Stimulated activated naive CD8-positive, alpha-beta T cell treated with anti-CD3 and anti-CD28 coated beads, Interleukin-15, Interleukin-2, amounts not matched to agents 100 U/mL and 50 U/mL, for 24 hours (primary cell): Measurements from ENCODE around the gene CD93.

Experiments
- ATAC-seq: fragments of 150-1000 bp; cut with Tn5 transposase; one replicate; pipeline ENCODE4 v1.10.0; 2021
- DNase-seq: peaks from one replicate; pipeline ENCODE4 v3.0.0; 2021

CD93 gene

DNA sequence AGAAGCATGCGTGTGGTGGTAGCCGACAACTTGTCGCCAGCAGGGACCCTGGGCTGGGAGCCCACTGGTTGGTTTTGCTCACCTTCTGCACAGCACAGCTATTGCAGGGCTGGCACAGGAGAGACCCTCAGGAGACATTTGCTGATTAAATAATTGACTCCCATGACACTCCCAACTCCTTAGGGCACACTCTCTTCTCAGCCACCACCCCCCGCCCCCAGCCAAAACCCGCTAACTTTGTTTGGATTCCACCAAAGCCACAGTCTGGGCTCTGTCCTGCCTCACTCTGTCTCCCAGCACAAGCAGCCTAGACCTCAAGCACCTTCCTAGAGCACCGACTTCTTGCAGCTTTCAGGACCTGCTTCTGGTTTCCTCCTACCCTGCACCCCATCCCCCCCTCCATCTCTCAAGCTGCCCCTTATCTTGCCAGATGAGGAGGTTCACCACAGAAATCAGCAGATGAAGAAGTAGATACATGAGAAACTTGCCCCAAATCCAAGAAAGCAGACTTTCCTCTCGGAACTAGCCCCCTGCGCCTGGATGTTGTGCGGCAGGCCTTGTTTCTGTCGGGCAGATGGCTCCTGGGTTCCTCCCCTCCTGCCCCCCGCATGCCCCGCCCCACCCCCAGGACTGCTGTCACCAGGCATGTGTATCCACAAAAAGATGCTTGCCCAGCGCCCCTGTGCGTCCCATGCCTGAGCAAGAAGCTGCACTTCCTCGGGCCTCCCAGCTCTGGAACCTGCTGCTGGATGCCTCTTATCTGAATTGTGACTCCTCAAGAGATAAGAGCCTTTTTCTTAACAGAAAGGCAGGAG lies 35.0 kb upstream of the CD93 start:
- no peak for DNase-seq

DNA sequence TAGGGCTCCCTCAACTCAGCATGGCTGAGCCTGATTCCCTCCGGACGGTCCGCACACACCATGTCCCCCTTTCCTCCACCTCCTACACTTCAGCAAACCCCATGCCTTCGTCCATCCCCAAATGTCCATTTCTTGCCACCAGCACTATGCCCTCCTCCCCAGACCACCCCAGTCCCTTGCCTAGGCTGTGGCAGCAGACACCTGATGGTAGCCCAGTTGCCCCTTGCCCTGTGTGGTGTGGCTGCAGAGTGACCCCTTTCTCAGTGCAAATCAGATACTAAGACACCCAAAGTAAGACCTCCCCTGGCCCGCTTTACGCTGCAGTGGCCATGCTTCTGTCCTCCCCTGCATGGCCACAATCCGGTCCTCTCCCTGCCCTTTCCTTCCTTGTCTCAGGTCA lies 34.1 kb upstream of the CD93 start:
- DNase-seq, result no peak
- no peak for ATAC-seq

More for the DNA sequence above, 35.0 kb upstream of the CD93 start:
- no peak for ATAC-seq

DNA sequence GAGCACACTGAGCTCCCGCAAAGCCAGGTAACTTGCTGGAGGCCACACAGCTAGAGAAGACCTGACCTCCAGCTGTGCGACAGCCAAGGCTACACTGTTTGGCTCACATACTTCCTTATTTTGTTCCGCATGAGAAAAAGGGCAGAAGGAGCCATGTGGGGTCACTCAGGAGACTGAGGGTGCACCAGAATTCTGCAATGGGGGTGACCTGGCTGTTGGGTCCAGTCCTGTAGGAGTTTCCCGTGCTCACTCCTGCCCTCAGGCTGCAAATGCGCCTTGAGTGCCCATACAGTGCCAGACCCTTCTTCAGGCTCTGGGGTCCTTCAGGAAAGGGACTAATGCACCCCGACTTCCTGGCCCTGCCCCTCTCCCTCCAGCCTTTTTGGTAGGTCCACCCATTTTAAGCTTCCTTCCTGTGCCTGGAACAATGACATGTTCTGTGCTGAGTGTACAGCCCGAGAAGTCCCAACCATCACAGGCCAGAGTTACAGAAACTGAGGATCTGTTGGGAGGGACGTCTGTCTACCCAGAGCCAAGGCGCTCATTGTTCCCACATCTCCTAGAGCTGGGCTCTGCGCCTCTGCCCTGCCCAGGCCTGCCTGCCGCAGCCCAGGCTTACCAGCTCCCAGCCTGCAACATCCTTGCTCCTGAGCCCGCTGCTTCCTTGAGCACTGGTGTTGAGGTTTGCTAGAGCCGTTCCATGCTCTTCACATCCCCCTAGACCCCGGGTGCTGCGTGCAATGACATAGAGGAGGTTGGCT lies 33.5 kb upstream of the CD93 start:
- DNase-seq, result no peak
- no peak for ATAC-seq

DNA sequence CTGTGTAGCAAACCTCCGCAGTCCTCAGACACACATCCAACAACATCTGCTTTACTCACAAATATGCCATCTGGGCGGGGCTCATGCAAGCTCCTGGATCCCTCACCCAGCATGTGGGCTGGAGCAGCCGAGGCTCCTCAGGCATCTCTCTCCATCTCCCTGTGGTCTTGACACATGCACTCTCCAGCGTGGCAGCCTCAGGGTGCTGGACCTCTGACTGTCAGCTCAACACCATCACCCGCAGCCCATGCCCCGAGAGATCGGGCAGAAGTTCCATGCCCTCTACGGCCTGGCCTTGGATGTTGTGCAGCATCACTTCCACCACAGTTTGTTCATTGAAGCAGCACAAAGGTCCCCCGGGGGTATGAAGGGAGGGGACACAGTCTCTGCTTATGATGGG lies 32.6 kb upstream of the CD93 start:
- no peak for DNase-seq
- peak; percentile 14 for ATAC-seq

DNA sequence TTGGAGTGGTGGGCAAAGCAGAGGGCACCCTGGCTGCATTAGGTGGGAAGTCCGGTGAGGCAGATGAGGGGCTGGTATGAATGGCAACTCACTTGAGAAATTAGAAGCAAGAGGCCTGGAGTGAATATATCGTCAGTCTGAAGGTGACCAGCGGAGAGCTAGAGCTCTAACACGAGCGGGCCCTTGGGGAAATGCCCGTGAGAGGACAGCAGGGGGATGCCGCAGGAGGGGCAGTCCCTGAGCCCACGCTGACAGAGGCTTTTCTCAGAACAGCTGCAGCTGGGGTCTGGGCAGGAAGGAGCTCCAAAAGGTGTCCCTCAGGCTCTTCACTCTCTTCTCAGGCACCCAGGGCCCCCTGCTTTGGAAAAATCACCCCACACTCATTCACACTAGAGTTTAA lies 32.0 kb upstream of the CD93 start:
- ATAC-seq (no peak), DNase-seq (no peak)

DNA sequence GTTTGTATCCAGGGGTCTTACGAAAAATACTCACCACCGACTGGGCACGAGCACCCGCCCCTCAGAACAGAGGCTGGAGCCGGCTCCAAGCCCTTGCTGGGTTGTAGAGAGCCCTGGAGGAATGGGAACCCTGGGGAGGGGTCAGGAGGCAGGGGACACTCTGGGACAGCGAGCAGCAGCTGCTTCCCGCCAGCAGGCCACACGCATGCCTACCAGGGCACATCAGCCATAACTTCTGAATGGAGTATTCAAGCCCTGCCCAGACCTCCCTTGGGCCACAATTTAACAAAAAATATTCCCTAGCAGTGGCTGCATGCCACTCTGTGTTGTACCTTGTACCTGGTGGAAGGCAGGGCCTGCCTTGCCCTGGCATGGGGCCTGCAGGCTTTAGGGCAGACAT lies 31.6 kb upstream of the CD93 start:
- DNase-seq (no peak), ATAC-seq (no peak)

DNA sequence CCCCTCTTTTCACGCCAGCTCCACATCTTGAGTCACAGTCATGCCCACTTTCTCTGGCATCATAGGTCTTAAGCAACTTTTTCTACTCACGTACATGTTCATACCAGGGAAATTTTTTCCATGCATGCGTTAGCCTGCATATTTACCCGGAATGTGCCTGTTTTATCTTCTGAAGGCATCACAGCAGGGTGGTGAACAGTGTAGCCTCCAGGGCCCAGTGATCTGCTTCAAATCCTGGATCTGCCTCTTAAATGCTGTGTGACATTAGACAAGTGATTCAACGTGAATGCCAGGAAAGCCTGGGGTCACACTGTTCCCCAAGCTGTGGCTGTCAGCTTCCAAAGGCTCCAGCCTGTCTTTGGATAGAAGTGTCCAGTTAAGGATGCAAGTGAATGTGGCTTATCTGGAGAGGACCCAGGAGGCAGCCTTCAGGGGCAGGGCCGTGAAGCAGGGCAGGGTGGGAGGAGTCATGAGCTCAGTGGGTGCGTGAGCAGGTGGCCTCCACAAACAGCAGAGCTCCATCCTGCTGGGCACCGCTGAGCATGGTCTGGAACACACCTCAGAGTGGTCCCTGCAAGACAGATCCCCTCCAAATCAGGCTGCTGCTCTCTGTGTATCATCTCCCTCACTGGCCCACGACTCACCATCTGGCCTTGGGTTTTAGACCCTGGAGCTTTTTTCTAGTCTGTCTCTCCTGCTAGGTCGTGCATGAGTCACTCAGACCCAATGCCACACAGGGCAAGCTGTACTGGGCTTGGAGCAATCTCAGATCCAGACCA lies 30.4 kb upstream of the CD93 start:
- DNase-seq, result no peak

DNA sequence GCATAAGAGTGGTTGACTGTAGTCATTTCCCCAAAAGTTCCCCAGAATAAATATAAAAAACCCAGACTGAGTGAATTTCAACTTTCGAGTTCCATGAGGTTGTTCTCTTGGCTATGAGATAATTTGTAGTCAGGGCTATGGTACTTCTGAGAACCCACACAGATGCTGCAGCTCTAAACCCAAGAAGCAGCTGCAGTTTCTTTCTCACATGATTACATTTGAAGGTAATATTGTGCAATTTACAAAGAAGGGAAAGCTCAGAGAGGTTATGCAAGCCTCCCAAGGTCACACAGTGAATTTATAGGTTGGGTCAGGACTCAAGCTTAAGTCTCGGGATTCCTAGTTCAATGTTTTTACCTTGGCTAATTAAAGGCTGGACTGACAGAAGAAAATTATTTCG lies 29.7 kb upstream of the CD93 start:
- no peak for ATAC-seq
- no peak for DNase-seq

More for the DNA sequence above, 30.4 kb upstream of the CD93 start:
- no peak for ATAC-seq

DNA sequence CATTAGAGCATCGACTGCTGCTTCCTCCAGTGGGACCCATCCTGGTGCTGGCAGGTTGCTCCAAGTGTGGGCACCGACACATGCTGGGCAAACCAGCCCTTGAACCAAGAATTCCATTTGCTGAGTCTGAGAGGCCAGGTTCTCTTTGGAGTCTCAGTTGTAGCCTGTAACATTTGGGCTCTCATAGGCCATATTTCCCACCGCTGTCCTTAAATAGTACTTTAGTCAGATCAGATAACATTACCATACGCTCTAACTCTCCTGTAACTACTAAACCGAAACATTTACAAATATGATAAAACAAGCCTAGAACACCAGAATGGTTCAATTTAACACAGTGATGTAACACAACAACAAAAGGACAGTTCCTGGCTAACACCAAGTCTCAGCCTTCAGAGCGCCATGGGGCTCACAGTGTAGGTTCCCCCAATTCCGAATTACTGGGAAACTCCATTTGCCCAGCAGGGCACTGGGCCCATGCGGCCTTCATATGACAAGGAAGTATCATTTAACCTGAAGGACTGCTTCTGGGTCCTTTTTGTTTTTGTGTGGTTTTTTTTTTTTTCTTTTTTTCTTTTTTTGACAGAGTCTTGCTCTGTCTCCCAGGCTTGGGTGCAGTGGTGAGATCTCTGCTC lies 28.4 kb upstream of the CD93 start:
- no peak for DNase-seq
- no peak for ATAC-seq

DNA sequence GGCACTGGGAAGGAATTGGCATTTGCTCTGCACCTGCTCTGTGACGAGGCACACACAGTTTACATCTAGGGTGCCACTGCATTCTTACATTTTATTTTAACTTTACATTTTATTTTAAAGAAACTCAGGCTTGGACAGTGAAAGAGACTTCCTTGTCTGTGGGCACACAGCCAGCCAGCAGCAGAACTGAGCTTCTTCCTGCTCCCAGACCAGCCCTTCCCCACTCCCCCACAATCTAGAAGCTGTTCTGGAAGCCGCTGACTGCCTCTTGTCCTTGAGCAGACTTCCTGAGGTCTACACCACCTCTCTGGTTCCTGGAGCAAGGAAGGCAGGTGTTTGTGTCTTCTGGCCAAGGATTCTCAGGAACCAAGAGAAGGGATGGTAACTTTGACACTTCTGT lies 27.9 kb upstream of the CD93 start:
- no peak for DNase-seq
- no peak for ATAC-seq

DNA sequence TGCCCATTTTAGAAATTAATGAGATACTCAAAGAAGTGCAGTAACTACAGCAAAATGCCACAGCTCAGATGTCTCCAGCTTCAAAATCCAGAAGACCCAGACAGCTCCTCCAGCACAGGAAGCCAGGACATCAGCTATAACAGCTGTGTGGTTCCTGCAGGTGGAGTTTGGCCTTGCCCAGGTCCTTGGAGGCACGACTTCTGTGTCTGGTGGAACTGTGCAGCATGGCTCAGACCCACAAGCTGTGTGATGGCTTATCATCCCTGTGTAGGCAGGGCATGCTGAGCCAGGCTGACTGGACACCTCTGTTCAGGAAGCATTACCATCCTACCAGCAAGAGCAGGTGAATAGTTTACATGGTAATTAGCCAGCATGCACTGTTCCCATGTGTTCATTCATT lies 26.5 kb upstream of the CD93 start:
- DNase-seq (no peak), ATAC-seq (no peak)

DNA sequence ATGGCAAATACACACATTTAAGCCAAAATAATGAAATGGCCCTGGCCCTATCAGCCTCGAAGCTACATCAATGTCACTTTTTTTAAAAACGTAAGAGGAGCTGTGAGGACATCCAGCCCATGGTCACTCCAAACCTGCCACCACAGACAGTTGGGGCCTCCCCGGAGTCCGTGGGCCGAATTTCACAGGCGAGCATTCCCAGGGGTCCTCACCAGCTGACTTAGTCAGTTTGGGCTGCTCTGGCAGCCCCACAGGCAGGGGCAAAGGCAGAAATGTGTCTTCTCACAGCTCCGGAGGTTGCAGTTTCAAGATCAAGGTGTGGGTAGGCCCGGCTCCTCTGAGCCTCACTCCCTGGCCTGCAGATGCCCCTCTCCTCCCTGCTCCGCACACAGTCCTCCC lies 25.8 kb upstream of the CD93 start:
- no peak for ATAC-seq
- DNase-seq, result no peak

DNA sequence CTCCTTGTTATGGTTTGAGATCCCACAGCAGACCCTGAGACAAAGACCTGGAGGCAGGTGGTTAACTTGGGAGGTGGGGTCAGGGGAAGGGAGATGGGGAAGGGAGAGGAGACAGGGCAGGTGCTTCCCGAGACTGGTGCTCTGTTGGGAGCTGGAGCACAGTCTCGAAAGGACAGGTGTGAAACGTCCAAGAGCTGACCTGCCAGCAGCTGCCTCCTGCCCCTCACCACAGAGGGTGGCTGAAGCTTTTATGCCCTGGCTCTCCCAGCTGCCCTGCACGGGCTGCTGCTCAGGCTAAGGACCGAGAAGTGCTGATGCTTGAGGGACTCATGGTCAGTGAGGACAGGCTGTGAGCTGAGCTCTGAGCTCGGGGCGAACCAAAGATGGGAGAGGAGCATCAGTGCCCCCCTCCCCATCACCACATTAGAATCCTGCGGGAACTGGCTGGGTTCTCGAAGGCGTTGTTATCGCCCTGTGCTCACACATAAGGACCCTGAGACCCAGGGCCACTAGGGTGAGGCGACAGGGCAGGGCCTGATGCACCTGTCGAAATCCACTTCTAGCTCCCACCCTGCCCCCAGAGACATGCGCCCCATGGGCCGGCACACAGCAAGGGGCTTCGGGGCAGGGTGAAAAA lies 25.3 kb upstream of the CD93 start:
- ATAC-seq, result no peak
- DNase-seq, result no peak

DNA sequence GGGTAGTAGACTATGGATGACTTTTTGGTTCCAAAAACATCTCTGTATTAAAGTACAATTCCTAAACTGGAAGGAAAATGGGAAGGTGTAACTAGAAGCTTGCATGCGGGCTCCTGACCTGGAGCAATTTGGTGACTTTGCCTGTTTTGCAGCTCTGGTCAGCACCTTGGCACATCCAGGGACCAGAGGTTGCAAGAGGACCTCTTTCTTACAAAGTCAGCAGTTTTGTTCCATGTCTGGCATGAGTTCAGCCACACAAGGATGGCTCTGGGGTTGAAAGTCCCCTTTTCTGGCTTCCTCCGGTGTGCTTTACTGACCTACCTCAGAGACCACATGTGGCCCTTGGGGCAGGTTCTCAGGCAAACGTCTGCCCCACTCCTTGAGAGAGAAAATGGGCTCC lies 22.7 kb upstream of the CD93 start:
- DNase-seq, result no peak
- ATAC-seq, result no peak

DNA sequence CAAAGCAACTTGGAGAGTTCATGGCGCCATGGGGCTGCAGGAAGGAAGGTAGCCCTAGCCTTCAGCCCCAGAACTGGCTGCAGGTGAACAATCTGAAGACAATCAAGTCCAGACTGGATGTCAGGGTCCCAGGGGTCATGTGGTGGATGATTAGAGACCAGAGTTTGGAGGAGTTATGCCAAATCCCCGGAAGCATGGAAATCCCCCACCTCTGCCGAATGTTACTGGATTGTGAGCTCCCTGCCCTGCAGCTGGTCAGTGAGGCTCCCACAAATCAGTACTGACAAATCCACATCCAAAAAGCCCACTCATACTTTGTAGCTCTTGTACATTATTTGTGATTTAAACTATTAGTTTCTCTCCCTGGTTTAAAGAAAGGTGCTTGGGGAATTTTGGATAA lies 21.3 kb upstream of the CD93 start:
- no peak for ATAC-seq
- DNase-seq, result no peak

DNA sequence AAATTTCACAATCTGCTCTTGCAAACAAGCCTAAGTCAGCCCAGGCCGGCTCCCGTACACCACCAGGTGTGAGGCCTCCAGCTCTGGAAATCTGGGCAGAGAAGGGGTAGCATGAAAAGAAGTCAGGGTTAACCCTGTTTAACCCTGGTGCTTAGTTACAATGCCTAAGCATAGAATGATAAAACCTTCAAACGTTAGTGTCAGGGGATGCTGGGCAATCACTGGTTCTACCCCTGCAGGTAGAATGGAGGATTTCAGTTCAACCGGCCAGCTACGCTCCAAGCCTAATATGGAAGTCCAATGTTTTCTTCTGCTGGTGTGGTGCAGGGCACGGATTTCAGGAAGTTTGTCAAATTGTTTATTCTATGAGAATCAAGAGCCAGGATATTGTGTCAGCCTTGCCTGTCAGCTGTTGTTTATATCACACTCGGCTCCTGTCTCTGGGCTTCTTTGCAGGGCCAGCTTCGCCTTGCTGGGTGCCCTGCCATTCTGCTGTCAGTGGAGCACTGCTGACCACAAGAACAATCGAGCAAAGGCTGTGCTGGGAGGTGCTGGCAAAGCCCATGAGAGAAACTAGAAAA lies 20.2 kb upstream of the CD93 start:
- DNase-seq, result no peak
- no peak for ATAC-seq

DNA sequence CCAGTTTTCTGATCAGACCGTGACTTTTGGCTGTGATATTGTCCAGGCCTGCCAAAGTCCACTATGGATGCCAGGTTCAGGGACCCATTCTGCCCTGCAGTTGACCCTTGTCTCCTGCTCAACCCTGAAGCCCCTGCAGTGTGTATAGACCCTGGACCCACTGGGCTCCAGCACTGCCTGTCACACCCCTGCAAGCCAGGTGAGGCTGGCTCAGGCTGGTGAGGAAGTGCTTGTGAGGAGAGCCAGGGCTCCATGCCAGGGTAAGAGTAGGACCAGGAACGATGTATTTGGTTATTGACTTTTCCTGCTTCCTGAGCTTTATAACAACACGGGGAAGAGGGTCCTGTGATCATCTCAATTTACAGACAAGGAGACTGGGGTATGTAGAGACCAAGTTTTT lies 19.1 kb upstream of the CD93 start:
- ATAC-seq (no peak), DNase-seq (no peak)

DNA sequence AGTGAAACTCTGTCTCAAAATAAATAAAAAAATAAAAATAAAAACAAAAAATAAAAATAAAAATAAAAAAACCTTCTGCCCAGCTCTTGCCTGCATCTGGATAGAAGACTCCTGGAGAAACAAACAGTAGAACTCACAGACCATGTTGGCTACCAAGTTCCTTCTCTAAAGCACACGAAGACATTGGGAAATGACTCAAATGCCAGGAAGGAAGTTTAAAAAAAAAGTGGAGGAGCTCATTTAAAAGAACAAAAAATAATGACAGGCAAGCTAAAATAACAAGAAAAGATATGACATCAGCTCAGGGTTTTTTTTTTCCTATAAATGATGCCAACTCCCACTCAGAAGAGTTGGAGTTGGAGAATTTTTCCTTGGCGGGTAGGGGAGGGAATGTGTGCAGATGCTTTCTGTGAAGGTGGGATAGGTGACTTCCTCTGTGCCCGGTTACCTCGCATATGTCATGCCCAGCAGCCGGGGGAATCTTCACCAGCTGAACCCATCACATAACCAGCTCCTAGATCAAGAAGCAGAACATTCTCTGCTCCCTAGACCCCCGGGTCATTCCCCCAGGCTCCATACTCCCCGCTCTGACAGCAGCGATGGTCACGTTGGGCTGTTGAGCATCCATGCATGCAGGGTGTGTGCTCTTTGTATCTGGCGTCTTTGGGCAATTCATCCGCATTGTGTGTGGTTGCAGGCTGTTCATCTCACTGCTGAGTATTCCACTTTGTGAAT lies 17.3 kb upstream of the CD93 start:
- no peak for ATAC-seq
- DNase-seq, result no peak

DNA sequence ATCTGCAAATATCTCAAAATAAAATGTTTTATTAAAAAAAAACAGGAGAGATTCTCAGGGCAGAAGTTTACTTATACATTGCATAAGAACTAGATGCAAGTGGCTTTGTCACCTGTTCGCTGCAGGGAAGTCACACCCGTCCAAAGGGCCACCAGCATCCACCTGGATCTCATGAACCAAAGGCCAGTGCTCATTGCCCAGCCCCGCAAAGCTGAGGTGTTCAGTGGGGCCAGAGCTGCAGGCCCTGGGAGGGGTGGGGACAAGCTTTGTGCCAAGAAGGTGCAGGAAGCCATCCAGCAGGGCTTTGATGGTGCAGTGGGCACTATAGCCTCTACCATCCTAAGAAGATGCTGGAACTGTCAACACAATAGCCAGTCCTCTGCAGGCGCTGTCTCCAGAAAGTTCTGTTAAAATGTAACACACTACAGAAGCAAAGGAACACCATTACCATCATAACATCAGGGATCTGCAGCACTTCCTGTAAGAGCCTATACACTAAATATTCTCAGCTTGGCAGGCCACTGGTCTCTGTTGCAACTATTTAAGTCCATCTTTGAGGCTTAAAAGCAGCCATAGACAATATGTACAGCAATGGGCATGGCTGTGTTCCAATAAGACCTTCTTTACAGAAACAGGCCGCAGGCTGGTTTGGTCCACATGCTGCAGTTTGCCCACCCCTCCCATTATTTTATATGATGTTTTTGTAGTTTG lies 15.7 kb upstream of the CD93 start:
- ATAC-seq (no peak), DNase-seq (no peak)

DNA sequence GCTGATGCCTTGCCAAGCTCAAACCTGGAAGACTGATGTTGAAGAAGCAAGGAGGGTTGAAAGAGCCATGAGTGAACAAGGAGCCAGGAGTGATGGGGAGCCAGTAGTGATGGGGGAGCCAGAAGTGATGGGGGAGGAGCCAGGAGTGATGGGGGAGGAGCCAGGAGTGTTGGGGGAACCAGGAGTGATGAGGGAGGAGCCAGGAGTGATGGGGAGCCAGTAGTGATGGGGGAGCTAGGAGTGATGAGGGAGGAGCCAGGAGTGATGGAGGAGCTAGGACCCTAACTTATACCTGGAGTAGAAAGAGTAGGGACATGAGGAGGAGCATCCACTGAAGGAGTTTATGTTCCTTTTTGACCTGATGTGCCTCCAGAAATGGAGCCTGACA lies 14.6 kb upstream of the CD93 start:
- DNase-seq (no peak), ATAC-seq (no peak)
